Uterus (tissue), 2 donors: ENCODE results near the gene CNPPD1.

Source experiments
- POLR2A ChIP-seq, 2 donors: fragments of 450-650 bp; IDR thresholded peaks; one replicate each; pipeline ENCODE4 v1.6.1; 2016; ENCODE audit warnings: antibody characterized with exemption in 2 of 2, mild to moderate bottlenecking in 1 of 2, moderate library complexity in 1 of 2
- TF ChIP-seq, protein P1 (sequence below), 4 experiments: fragments of 200-600 bp in 2 of 4; fragments of 450-650 bp in 2 of 4; sonication (generic) in 2 of 4; IDR thresholded peaks; one replicate each; pipeline ENCODE4 v1.5.1; 2016 to 2019; ENCODE audit warnings: antibody characterized with exemption in 4 of 4, mild to moderate bottlenecking in 2 of 4, moderate library complexity in 1 of 4

DNA sequence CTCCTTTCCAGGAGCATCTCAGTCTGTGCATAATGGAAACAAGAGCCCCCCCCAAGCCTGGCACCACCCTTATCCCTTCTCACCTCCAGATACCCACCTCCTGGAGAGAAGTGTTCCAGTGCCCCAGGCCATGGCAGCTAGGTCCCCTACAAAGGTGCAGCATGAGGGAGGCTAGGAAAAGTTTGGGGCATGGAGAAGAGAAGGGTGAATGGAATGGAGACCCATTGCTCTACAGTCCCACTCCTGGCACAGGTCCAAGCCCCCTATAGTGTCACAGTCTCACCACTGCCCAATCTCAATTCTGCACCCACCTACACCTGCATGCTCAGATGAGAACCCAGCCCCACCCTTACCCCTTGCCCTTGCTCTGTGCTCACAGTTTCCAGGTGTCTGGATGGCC is 7.8 kb downstream of the CNPPD1 start:
- TF ChIP-seq, protein P1, sequence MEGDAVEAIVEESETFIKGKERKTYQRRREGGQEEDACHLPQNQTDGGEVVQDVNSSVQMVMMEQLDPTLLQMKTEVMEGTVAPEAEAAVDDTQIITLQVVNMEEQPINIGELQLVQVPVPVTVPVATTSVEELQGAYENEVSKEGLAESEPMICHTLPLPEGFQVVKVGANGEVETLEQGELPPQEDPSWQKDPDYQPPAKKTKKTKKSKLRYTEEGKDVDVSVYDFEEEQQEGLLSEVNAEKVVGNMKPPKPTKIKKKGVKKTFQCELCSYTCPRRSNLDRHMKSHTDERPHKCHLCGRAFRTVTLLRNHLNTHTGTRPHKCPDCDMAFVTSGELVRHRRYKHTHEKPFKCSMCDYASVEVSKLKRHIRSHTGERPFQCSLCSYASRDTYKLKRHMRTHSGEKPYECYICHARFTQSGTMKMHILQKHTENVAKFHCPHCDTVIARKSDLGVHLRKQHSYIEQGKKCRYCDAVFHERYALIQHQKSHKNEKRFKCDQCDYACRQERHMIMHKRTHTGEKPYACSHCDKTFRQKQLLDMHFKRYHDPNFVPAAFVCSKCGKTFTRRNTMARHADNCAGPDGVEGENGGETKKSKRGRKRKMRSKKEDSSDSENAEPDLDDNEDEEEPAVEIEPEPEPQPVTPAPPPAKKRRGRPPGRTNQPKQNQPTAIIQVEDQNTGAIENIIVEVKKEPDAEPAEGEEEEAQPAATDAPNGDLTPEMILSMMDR (IDR thresholded peaks at IDR 0.05), result no peak
- no peak for TF ChIP-seq POLR2A (IDR thresholded peaks at IDR 0.05)
